HG02763 (cell line): ENCODE data around the gene BCAS3.

Experiments used
- ATAC-seq: cut with Tn5 transposase; IDR thresholded peaks from one replicate; pipeline ENCODE4 v1.9.1; 2021; ENCODE audit warnings: mild to moderate bottlenecking, moderate library complexity; ENCODE audit not compliant: unreplicated experiment

BCAS3 gene

GRCh38 chr17:61305024-61305423, 627.4 kb downstream of the BCAS3 start:
- no peak for ATAC-seq

DNA sequence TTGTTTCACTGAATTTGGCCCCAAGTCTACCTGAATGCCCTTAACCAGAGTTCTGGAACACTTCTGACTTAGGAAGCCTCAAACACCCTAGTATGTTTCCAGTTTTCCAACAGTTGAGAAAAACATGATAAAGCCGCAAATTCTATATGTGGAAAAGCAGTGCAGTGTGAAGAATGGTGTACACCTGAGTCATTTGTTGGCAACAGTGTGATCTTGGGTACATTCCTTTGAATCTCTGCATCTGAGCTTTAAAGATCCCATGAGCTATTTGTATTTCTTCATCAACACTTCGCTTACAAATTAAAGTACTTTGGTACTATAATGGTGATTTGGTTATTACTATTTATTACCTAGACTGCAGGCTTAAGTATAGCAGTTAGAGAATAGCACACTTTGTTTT, 628.4 kb downstream of the BCAS3 start:
- no peak for ATAC-seq

DNA sequence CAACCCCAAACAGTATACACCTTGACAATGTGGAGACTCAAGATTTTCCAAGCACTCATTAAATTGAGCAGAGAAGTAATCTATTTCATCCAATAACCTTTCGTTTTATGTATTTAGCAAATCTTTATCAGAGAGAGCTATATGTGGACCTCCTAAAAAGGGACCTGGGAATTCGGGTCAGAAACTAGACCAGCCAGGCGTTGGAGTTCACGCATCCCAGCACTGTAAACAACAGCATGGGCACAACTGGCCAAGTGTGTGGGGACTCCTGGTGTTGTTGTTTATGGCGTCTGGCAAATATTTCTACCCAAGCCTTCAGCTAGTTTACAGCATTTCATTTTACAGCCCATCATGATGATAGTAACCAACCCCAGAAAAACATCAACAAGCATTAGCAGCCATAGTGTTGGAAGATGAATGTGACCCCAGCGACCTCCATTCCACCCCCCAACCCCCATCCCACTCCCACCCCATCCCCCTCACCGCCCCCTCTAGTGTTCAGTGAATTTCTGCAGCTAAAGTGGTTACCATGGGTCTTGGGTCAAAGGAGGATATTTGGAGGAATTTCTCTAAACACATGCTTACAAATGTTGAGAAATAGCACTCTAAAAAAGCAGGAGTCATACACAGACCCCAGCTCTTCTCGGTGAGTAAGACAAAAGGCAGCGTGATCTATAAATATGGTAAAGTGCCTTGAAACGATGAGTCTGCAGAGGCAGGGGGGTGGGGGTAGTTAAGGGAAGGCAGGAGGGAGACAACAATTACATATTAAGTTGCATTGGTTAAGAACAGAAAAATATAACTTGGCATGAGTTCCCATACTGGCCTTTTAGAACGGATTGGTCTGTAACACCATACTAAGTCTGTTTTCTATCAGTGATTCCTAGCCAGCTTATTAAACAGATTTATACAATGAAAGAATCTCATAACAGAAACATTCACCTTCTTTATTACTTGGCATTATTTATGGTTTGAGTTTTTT, 630.5 kb downstream of the BCAS3 start:
- no peak for ATAC-seq

DNA sequence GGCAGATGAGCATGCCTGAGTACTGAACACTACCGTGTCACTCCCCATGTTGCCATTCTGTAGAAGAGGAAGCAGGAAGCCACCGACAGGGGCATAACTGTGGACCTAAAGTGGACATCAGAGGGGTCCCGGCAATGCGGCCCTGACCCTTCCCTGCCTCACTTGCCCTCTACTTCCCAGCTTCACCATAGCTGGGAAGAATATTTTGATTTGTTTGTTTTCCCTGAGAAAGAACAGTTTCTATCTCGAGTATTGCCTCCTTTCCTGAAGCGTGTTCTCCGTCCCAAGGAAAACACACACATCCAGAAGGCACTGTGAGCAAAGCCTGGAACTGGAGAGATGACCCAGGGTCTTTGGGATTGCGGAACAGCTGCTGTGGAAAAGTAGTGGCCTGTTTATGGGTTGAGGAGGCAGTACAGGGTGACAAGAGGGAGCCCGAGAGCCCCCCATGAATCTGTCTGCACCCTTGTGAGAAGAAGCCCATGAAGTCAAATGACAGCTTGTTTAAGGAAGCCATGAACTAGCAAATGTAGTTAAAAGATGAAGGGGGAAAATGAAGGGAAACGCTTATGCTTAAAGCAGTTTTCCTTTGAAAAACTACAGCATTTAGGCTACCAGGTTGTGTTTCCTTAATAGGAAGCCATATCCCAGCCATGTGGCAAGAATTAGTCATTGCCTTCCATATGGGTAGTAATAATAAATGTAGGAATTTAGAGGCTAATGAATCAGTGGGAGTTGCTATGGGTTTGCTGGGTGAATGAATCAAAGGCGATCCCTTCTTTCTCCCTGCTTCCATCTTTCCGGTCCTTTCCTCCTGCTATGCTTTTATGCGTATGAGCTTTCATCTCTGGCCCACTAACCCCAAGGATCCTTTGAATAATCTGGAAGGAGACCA, 632.0 kb downstream of the BCAS3 start:
- no peak for ATAC-seq

DNA sequence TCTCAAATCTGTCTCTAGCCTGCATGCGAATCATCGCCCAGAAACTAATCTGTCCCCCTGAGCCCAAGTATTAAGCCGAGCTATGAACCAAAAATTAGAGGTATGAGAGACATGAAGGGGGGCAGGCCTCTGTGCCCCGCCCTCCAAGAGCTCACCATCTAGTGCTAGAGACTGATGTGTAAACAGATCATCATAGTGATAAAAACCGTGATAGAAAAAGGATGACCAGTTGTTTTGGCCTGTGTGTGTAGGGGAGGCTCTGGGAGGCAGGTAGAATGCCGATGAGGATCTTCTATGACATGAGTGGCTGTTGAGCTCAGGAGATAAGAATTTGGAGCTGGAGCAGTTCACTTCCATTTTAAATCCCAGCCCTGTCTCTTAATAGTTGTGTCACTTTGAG, 632.9 kb downstream of the BCAS3 start:
- no peak for ATAC-seq

- ATAC-seq = no peak
These were observed 635.0 kb downstream of the BCAS3 start for GRCh38 chr17:61312406-61313295.

- ATAC-seq = no peak
These were observed 636.0 kb downstream of the BCAS3 start for GRCh38 chr17:61313461-61314326.

- no peak for ATAC-seq
These were observed 636.9 kb downstream of the BCAS3 start for GRCh38 chr17:61314368-61315078.

DNA sequence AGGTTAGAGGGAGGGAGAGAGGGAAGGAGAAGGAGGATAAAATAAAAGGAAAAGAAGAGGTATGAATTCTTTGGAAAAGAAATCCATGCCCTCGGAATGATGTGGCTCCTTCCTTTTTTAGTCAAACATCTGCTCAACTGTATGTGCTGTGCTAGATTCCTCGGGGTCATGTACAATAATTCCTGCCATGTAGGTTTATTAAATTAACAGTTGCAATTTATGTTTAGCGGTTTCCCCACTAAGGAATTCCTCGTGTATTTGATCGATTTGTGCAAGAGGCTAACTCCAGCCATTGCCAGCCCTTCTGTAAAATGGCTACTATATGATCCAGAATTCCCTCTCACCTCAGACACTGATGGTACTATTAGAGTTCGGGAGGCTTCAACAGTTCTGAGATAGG, 639.0 kb downstream of the BCAS3 start:
- no peak for ATAC-seq

DNA sequence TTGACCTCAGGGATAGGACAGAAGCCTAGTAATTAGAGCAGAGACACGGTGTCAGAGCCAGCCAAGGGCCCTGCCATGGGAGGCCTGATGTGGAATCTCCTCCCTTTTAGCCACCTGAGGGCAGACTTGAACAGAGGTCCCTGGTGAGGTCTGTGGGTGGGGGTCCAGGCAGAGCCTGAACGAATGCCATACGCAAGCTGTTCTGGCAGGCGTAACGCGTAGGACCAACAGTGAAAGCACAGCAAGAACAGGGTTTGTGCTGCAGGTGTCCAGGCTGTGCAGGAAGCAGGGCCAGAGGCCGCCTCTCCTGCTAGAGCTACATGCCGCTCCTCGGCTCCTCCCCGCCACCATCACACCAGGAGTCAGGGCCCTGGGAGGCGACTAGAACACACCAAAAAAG, 640.1 kb downstream of the BCAS3 start:
- no peak for ATAC-seq

- ATAC-seq = no peak
These were observed 641.0 kb downstream of the BCAS3 start for GRCh38 chr17:61318684-61319098.

GRCh38 chr17:61321344-61321743, 643.7 kb downstream of the BCAS3 start:
- ATAC-seq = no peak

DNA sequence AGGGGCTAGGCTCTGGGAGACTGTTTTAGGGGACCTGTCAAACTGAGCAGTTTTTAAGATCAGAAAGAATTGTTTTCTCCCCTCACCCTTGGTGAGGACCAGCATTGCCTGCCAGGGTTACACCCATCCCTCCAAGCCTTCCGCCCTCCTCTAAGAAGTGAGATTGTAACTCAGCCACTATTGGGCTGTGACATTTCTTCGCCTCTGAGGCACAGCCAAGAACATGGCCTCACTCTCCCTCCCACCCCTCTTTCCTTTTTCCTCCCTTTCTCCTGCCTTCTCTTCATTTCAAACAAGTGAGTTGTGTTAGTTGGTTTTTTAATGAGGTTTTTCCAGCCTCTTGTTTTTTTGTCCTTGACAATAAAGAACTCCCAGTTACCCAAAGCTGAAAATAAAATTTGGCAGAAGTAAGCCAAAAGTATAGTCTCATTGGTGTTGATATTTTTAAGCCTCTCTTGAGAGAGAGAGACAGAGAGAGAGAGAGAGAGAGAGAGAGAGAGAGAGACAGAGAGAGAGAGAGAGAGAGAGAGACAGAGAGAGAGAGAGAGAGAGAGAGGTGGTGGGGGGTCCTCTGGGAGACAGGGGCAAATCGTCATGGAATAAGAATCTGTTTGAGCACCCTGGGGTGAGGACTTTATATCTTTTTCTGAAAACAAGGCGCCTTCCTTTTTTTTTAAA, 644.8 kb downstream of the BCAS3 start:
- ATAC-seq = no peak

DNA sequence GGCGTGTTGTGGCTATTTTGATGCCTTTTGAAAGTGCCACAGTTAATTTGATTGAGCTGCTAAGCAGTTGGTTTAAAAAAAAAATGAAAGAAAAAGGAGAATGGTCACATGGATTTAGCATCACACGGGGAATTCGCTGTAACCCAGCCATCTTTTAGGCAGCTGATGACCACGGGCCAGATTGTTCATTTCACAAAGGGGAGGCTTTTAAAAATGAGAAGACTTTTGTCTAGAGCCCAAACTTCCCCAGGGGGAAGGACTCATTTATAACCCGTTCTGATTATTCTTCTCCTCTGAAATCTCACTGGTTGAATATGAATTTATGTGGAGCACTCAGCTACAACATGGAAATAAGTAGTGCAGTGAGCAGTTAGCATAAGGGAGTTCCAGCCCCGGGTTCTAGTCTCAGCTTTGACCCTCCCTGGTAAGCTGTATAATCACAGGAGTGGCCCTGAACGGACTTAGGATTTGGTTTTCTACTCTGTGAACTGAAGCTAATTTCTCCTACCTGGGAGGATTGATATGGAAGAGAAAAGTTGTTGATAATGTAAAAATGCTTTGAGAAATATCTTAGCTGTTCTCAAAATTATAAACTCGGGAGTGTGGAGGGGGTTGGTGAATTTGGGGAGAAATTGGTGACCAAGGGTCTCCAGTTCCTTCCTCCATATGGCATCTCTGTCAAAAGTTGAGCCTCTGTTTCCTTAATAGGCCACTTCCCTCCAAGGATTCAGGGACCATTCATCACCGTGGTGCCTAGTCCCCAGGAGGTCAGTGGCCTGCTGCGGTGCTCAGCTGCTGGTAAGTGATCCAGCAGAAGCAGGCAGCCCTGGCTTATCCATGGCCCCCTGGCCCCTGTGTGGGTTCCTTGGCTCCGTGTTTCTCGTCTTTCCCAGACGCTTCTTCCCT, 645.6 kb downstream of the BCAS3 start:
- ATAC-seq = no peak

- no peak for ATAC-seq
These were observed 646.5 kb downstream of the BCAS3 start for GRCh38 chr17:61323909-61324868.

GRCh38 chr17:61324950-61325349, 647.3 kb downstream of the BCAS3 start:
- no peak for ATAC-seq
